ENCODE results near the gene LIN7B.

The LIN7B gene

GRCh38 chr19:49133621-49134454, 19.7 kb downstream of the LIN7B start:
- ChIA-PET POLR2A (interaction anchor here (0.9 kb wide), 1 partner anchor 140 kb away, joined by 4 read pairs; the partner anchor contains the start of gene RUVBL2), CTCF (interaction anchor here (1.2 kb wide), 1 partner anchor 134 kb away, joined by 3 read pairs; no protein-coding TSS in a partner anchor)
- Histone ChIP-seq H3K9me3 (ENCODE audit: control insufficient read depth, insufficient read depth, low read depth, low read length) (no peaks in the 10 kb centered on the region), H3K27ac (ENCODE audit: extremely low read depth, low read depth, low read length) (no peak overlapping the region), H3K4me3 (ENCODE audit: low read depth, low read length) (no peak overlapping the region), H3K4me1 (ENCODE audit: control insufficient read depth, insufficient read depth, low read length) (peaks cover under 1% of the 10 kb centered on the region), H3K36me3 (ENCODE audit: control insufficient read depth in 2 of 2, insufficient read depth in 1 of 2, low read length in 2 of 2) (peaks cover 7 to 42% of the 10 kb centered on the region in 2 experiments; a peak in 2 of 3 replicates)
- no peak for TF ChIP-seq MZF1 (tag by site-specific recombination; IDR thresholded peaks at IDR 0.05; ENCODE audit: borderline replicate concordance)
- peak; percentile 39; the same call in 1 of the 2 replicates for TF ChIP-seq SP3 (tag by site-specific recombination; IDR thresholded peaks at IDR 0.05)
- TF ChIP-seq TSHZ1 (tag by site-specific recombination; IDR thresholded peaks at IDR 0.05; ENCODE audit: borderline replicate concordance): no peak
- TF ChIP-seq ZBTB7A (tag by site-specific recombination; IDR thresholded peaks at IDR 0.05; ENCODE audit: low read depth): no peak
- no peak for TF ChIP-seq ZBTB8A (tag by site-specific recombination; IDR thresholded peaks at IDR 0.05)
- TF ChIP-seq ZBTB49 (tag by site-specific recombination; IDR thresholded peaks at IDR 0.05; ENCODE audit: low read depth): no peak
- no peak for TF ChIP-seq BCL6B (tag by site-specific recombination; IDR thresholded peaks at IDR 0.05)
- no peak for TF ChIP-seq ZNF692 (tag by site-specific recombination; IDR thresholded peaks at IDR 0.05)
- TF ChIP-seq KLF16 (tag by site-specific recombination; IDR thresholded peaks at IDR 0.05): no peak
- 0 out of 2 replicates have a peak, but pooled peaks have one; percentile 31 for TF ChIP-seq SP2 (tag by site-specific recombination; IDR thresholded peaks at IDR 0.05)
- TF ChIP-seq ZNF707 (tag by site-specific recombination; IDR thresholded peaks at IDR 0.05): no peak
- no peak for TF ChIP-seq KLF10 (tag by site-specific recombination; IDR thresholded peaks at IDR 0.05)
- no peak for TF ChIP-seq ZBTB10 (tag by site-specific recombination; IDR thresholded peaks at IDR 0.05)
- TF ChIP-seq KLF7 (tag by site-specific recombination; IDR thresholded peaks at IDR 0.05; ENCODE audit: borderline replicate concordance): no peak
- TF ChIP-seq ZNF24 (tag by site-specific recombination; IDR thresholded peaks at IDR 0.05): no peak
- TF ChIP-seq ZNF202 (tag by site-specific recombination; IDR thresholded peaks at IDR 0.05; ENCODE audit: borderline replicate concordance): no peak
- peak; percentile 22; the same call in 1 of the 2 replicates for TF ChIP-seq KLF1 (tag by site-specific recombination; IDR thresholded peaks at IDR 0.05)
- no peak for TF ChIP-seq ZNF324 (tag by site-specific recombination; IDR thresholded peaks at IDR 0.05)
- no peak for TF ChIP-seq ZBTB11 (tag by site-specific recombination; conservative IDR thresholded peaks at IDR 0.05; ENCODE audit: low read depth)
- no peak for TF ChIP-seq ZNF777 (tag by site-specific recombination; IDR thresholded peaks at IDR 0.05; ENCODE audit: borderline replicate concordance)
- TF ChIP-seq ZNF510 (tag by site-specific recombination; IDR thresholded peaks at IDR 0.05; ENCODE audit: insufficient replicate concordance): no peak

All from HEK293 (cell line).